Psoas muscle (tissue), 8 donors: ENCODE data around the gene VPS51. TPM values are rescaled to one million over a fixed set of nuclear protein-coding genes. Genes with fewer than 3 reads are reported as not detected.

Source experiments
- ATAC-seq, 4 donors: fragments of 200-7000 bp; cut with Tn5 transposase; one replicate each; pipeline ENCODE4 v1.9.1; 2020; ENCODE audit warnings: moderate library complexity in 3 of 4, mild to moderate bottlenecking in 2 of 4
- DNase-seq, 2 donors: peaks; one replicate each; pipeline ENCODE4 v3.0.0-alpha.2; 2020
- H3K27ac ChIP-seq: fragments of 200-600 bp; one replicate; pipeline ENCODE4 v1.8.0; 2022
- H3K27me3 ChIP-seq, 3 donors: fragments of 200-600 bp in 1 of 3; one replicate each; pipeline versions ENCODE4 v1.6.1 to v1.8.0; 2013 to 2022; ENCODE audit warnings: low read length in 2 of 3, mild to moderate bottlenecking in 2 of 3, moderate library complexity in 1 of 3; ENCODE audit not compliant: insufficient read depth in 3 of 3
- H3K36me3 ChIP-seq, 2 donors: fragments of 200-600 bp in 1 of 2; one replicate each; pipeline versions ENCODE4 v1.6.1 to v1.8.0; 2013 to 2022; ENCODE audit warnings: low read depth in 1 of 2, mild to moderate bottlenecking in 1 of 2, moderate library complexity in 1 of 2; ENCODE audit not compliant: insufficient read depth in 1 of 2
- H3K4me1 ChIP-seq: fragments of 200-600 bp; one replicate; pipeline ENCODE4 v1.8.0; 2022
- H3K4me3 ChIP-seq: fragments of 200-600 bp; one replicate; pipeline ENCODE4 v1.8.0; 2022; ENCODE audit warnings: mild to moderate bottlenecking
- H3K9me3 ChIP-seq: fragments of 200-600 bp; one replicate; pipeline ENCODE4 v1.8.0; 2022
- CTCF ChIP-seq: fragments of 200-600 bp; IDR thresholded peaks from one replicate; pipeline ENCODE4 v1.8.0; 2022; ENCODE audit warnings: antibody characterized with exemption
- WGBS, 3 donors: extraction: QIAGEN DNeasy Blood & Tissue Kit; methylation state at CpG; one replicate each; pipeline versions ENCODE4 v1.1.6 to v1.1.7; 2013; 5-methylcytosine and 5-hydroxymethylcytosine counted together
- intact Hi-C, 2 donors: fragments of 100-400 bp; cut with DNase I; formaldehyde crosslinking; loops; one replicate each; pipeline versions ENCODE4 v1.11.0 to v1.14.2; 2022
- polyA plus RNA-seq, 3 donors: library from polyadenylated mRNA; stranded (reverse); fragments of 200-250 nt; gene quantifications; one replicate each; pipeline ENCODE4 v1.2.3, GENCODE V29; 2013
- total RNA-seq, 4 donors: library from RNA; stranded (reverse); fragmentation: NEBNext Ultra II Directional in 2 of 4; extraction: Animal tissue kit (Norgen Biotek cat#: 25700) in 2 of 4; gene quantifications; one replicate each; pipeline versions ENCODE4 v1.2.1 to v1.2.4, GENCODE V29; 2021 to 2023
- donor health status: healthy with polysubstance abuse.
- donor health status: DM: no; HTN: no; CAD: no; lungs with moderate emphysema.
- donor health status: Bipolar disorder and iron deficiency.
- donor health status: healthy.
- donor health status: DM: yes; HTN: yes; CAD: no.
- donor health status: DM: no; HTN: no; CAD: no.
- donor health status: DM: no; HTN: no; CAD: no.
- donor health status: DM: yes; HTN: yes; CAD: no.

VPS51 gene
- total and polyA plus RNA-seq, 7 donors = 60.3 to 110 (median 90.5) TPM

DNA sequence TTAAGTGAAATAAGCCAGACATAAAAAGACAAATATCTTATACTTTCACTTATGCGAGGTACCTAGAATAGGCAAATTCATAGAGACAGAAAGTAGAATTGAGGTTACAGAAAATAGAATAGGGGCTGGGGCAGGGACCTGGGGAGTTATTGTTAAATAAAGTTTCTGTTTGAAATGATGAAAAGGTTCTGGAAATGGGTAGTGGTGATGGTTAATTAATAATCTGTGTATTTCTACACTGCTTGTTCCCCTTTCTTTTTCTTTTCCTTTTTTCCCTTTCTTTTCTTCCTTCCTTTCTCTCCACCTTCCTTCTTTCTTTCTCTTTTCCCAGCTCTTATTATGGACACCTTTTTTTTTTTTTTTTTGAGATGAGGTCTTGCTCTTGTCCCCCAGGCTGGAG is 40.5 kb upstream of the VPS51 start:
- Histone ChIP-seq H3K9me3 (no peaks in the 10 kb centered on the region), H3K4me1 (no peaks in the 10 kb centered on the region), H3K27ac (no peak overlapping the region), H3K36me3 (no peaks in the 10 kb centered on the region), H3K4me3 (no peak overlapping the region), H3K27me3 (peaks cover 0 to 2% (median 0%) of the 10 kb centered on the region in 3 donors)
- DNase-seq (no peak), ATAC-seq (no peak)
- no peak for TF ChIP-seq CTCF
- 86 to 95% (median 88%) methylated on average over 1 of the region's 1 CpG for WGBS, 3 donors
- intact Hi-C loops = no loop called here

- intact Hi-C loops = no loop called here
- H3K27me3 ChIP-seq = peaks cover 0 to 2% (median 0%) of the 10 kb centered on the region in 3 donors
- DNase-seq (no peak), ATAC-seq (no peak)
- H3K27ac ChIP-seq = no peak overlapping the region
- 87 to 91% (median 88%) methylated on average over 6 of the region's 6 CpGs for WGBS, 3 donors
- H3K9me3 ChIP-seq = no peaks in the 10 kb centered on the region
- no peak overlapping the region for H3K4me3 ChIP-seq
- no peaks in the 10 kb centered on the region for H3K36me3 ChIP-seq
- no peak for TF ChIP-seq CTCF
- no peaks in the 10 kb centered on the region for H3K4me1 ChIP-seq
These were observed 39.0 kb upstream of the VPS51 start for GRCh38 chr11:65056999-65057398.

DNA sequence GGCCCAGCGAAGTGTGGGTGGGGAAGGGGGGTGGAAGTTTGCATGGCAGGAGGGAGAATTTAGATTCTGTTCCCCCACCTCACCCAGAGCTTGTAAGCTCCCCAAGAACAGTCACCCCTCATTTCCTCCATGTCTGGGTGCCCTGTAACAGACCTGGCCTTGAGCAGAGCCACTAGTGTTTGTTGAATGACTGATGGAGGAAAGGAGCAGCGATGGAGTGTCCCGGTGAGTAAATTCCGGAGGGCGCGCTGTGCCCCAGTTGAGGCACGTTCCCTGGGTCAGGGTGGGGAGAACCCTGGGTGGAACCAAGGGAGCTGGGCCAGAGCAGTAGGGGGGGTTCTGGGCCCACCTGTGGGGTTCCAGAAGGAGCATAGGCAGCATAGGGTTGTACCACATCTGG is 38.5 kb upstream of the VPS51 start:
- peaks cover 0 to 2% (median 0%) of the 10 kb centered on the region in 3 donors for H3K27me3 ChIP-seq
- H3K4me1 ChIP-seq = no peaks in the 10 kb centered on the region
- WGBS, 3 donors = 82 to 90% (median 89%) methylated on average over 7 of the region's 7 CpGs
- DNase-seq = no peak
- no peak overlapping the region for H3K27ac ChIP-seq
- intact Hi-C loops = no loop called here
- H3K9me3 ChIP-seq = no peaks in the 10 kb centered on the region
- TF ChIP-seq CTCF = no peak
- no peak overlapping the region for H3K4me3 ChIP-seq
- no peaks in the 10 kb centered on the region for H3K36me3 ChIP-seq
- no peak for ATAC-seq

DNA sequence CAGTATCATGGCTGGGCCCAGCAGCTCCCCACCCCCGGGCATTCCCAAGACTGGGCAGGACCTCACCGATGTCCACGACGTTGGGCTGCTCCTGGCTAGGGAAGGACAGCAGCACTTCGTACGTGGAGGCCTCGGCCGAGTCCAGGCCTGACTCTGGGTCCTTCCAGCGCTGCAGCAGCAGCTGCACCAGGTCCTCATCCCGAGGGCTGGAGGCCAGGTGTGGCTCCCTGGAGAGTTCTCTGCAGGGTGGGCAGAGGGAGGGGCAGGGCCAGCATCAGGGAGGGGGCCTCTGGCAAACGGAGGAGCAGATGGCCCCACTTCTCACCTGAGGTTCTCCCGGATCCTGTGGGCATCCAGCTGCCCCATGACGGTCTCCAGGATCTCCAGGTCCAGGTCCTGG is 38.0 kb upstream of the VPS51 start:
- no peak for TF ChIP-seq CTCF
- no peaks in the 10 kb centered on the region for H3K4me1 ChIP-seq
- DNase-seq = no peak
- no peaks in the 10 kb centered on the region for H3K36me3 ChIP-seq
- no peak for ATAC-seq
- WGBS, 3 donors = 55 to 60% (median 59%) methylated on average over 13 of the region's 13 CpGs
- intact Hi-C loops = no loop called here
- no peak overlapping the region for H3K27ac ChIP-seq
- no peak overlapping the region for H3K4me3 ChIP-seq
- H3K9me3 ChIP-seq = no peaks in the 10 kb centered on the region
- peaks cover 0 to 2% (median 0%) of the 10 kb centered on the region in 3 donors for H3K27me3 ChIP-seq

GRCh38 chr11:65058419-65059054 is 37.5 kb upstream of the VPS51 start, which contains the start of gene NAALADL1:
NAALADL1 (minus strand) TSS chr11:65058553; CDS start chr11:65058521, 32 bp downstream.
- TF ChIP-seq CTCF = no peak
- Histone ChIP-seq H3K4me1 (no peaks in the 10 kb centered on the region), H3K9me3 (no peaks in the 10 kb centered on the region), H3K27me3 (peaks cover 0 to 2% (median 0%) of the 10 kb centered on the region in 3 donors), H3K36me3 (no peaks in the 10 kb centered on the region), H3K27ac (no peak within 1 kb of the TSS), H3K4me3 (no peak within 1 kb of the TSS)
- WGBS, 3 donors = 70 to 77% (median 72%) methylated on average over 8 of the region's 8 CpGs
- intact Hi-C loops = no loop called here
- ATAC-seq (no peak), DNase-seq (no peak)
